Measurements from ENCODE around the gene INSIG2. TPM values are rescaled to one million over a fixed set of nuclear protein-coding genes. Genes with fewer than 3 reads are reported as not detected.

The INSIG2 gene
- total RNA-seq, 8 experiments from 2014 or later = 5.0 to 28.9 (median 15.2) TPM

GRCh38 chr2:118112771-118113334, 24.6 kb downstream of the INSIG2 start:
- Histone ChIP-seq H3K4me3 (no peak overlapping the region), H3K27ac (no peak overlapping the region), H3K4me1 (replicated peaks in 1 of 2) (peaks cover 3 to 5% of the 10 kb centered on the region in 2 donors)
- WGBS, 10 experiments = 54 to 100% (median 90%) methylated on average over 3 to 4 of the region's 4 CpGs; no CpG with 5 or more reads in 1 of the 10 experiments
- ATAC-seq (replicated peaks in 6 of 8) = peak in 2 of 8 experiments; percentile 60 to 93
- in situ Hi-C loops (cut with MboI; ENCODE audit: low pct_unique_long_range_greater_than_20kb in 2 of 9, low sequenced_read_pairs in 9 of 9, unreplicated experiment in 9 of 9) = no loop called here

- in situ Hi-C loops (cut with MboI; ENCODE audit: low pct_unique_long_range_greater_than_20kb in 2 of 9, low sequenced_read_pairs in 9 of 9, unreplicated experiment in 9 of 9) = no loop called here
- no peak for ATAC-seq (replicated peaks in 6 of 8)
- Histone ChIP-seq H3K27ac (no peak overlapping the region), H3K4me1 (replicated peaks in 1 of 2) (peaks cover 3 to 5% of the 10 kb centered on the region in 2 donors), H3K4me3 (no peak overlapping the region)
- 60 to 100% (median 83%) methylated on average over 1 to 2 of the region's 2 CpGs; no CpG with 5 or more reads in 1 of the 10 experiments for WGBS, 10 experiments
These were observed 26.6 kb downstream of the INSIG2 start for GRCh38 chr2:118114863-118115262.

GRCh38 chr2:118115761-118116160, 27.5 kb downstream of the INSIG2 start:
- no peak for ATAC-seq (replicated peaks in 6 of 8)
- 80 to 100% (median 100%) methylated on average over 1 to 4 of the region's 4 CpGs; no CpG with 5 or more reads in 1 of the 10 experiments for whole genome bisulfite sequencing, 10 experiments
- no peak overlapping the region for H3K27ac ChIP-seq
- in situ Hi-C loops (cut with MboI; ENCODE audit: low pct_unique_long_range_greater_than_20kb in 2 of 9, low sequenced_read_pairs in 9 of 9, unreplicated experiment in 9 of 9) = no loop called here
- no peak overlapping the region for H3K4me3 ChIP-seq
- H3K4me1 ChIP-seq (replicated peaks in 1 of 2) = peaks cover 3 to 5% of the 10 kb centered on the region in 2 donors

GRCh38 chr2:118118479-118118878, 30.2 kb downstream of the INSIG2 start:
- whole genome bisulfite sequencing, 10 experiments = 56 to 100% (median 84%) methylated on average over 1 to 4 of the region's 5 CpGs; no CpG with 5 or more reads in 2 of the 10 experiments
- peaks cover 5 to 10% of the 10 kb centered on the region in 2 donors for H3K4me1 ChIP-seq (replicated peaks in 1 of 2)
- no peak overlapping the region for H3K4me3 ChIP-seq
- H3K27ac ChIP-seq = no peak overlapping the region
- ATAC-seq (replicated peaks in 6 of 8) = no peak
- in situ Hi-C loops (cut with MboI; ENCODE audit: low pct_unique_long_range_greater_than_20kb in 2 of 9, low sequenced_read_pairs in 9 of 9, unreplicated experiment in 9 of 9) = no loop called here

- H3K4me1 ChIP-seq (replicated peaks in 1 of 2) = peaks cover 12 to 13% of the 10 kb centered on the region in 2 donors
- H3K27ac ChIP-seq = no peak overlapping the region
- ATAC-seq (replicated peaks in 6 of 8) = peak in 1 of 8 experiments; percentile 59
- WGBS, 10 experiments = 44 to 100% (median 58%) methylated on average over 1 to 4 of the region's 4 CpGs; no CpG with 5 or more reads in 1 of the 10 experiments
- in situ Hi-C loops (cut with MboI; ENCODE audit: low pct_unique_long_range_greater_than_20kb in 2 of 9, low sequenced_read_pairs in 9 of 9, unreplicated experiment in 9 of 9) = no loop called here
- no peak overlapping the region for H3K4me3 ChIP-seq
These were observed 31.0 kb downstream of the INSIG2 start for GRCh38 chr2:118119158-118119727.

- H3K27ac ChIP-seq = no peak overlapping the region
- peaks cover 12 to 13% of the 10 kb centered on the region in 2 donors for H3K4me1 ChIP-seq (replicated peaks in 1 of 2)
- WGBS, 10 experiments = 17 to 100% (median 94%) methylated on average over 2 to 7 of the region's 8 CpGs
- peak in 1 of 8 experiments; percentile 7 for ATAC-seq (replicated peaks in 6 of 8)
- in situ Hi-C loops (cut with MboI; ENCODE audit: low pct_unique_long_range_greater_than_20kb in 2 of 9, low sequenced_read_pairs in 9 of 9, unreplicated experiment in 9 of 9) = no loop called here
- H3K4me3 ChIP-seq = no peak overlapping the region
These were observed 31.6 kb downstream of the INSIG2 start for GRCh38 chr2:118119761-118120400.

GRCh38 chr2:118120401-118120780, 32.1 kb downstream of the INSIG2 start:
- ATAC-seq (replicated peaks in 6 of 8) = no peak
- H3K4me1 ChIP-seq (replicated peaks in 1 of 2) = peaks cover 9 to 10% of the 10 kb centered on the region in 2 donors
- in situ Hi-C loops (cut with MboI; ENCODE audit: low pct_unique_long_range_greater_than_20kb in 2 of 9, low sequenced_read_pairs in 9 of 9, unreplicated experiment in 9 of 9) = no loop called here
- 19 to 100% (median 88%) methylated on average over 1 to 4 of the region's 4 CpGs for WGBS, 10 experiments
- H3K4me3 ChIP-seq = no peak overlapping the region
- no peak overlapping the region for H3K27ac ChIP-seq

GRCh38 chr2:118121101-118121500, 32.8 kb downstream of the INSIG2 start:
- H3K4me3 ChIP-seq = no peak overlapping the region
- in situ Hi-C loops (cut with MboI; ENCODE audit: low pct_unique_long_range_greater_than_20kb in 2 of 9, low sequenced_read_pairs in 9 of 9, unreplicated experiment in 9 of 9) = no loop called here
- ATAC-seq (replicated peaks in 6 of 8) = peak in 1 of 8 experiments; percentile 20

GRCh38 chr2:118121986-118122524, 33.8 kb downstream of the INSIG2 start:
- H3K27ac ChIP-seq = no peak overlapping the region
- WGBS, 10 experiments = 0 to 90% (median 52%) methylated on average over 1 to 2 of the region's 2 CpGs; no CpG with 5 or more reads in 3 of the 10 experiments
- in situ Hi-C loops (cut with MboI; ENCODE audit: low pct_unique_long_range_greater_than_20kb in 2 of 9, low sequenced_read_pairs in 9 of 9, unreplicated experiment in 9 of 9) = no loop called here
- no peak for ATAC-seq (replicated peaks in 6 of 8)
- H3K4me1 ChIP-seq (replicated peaks in 1 of 2) = peaks cover 9 to 10% of the 10 kb centered on the region in 2 donors
- no peak overlapping the region for H3K4me3 ChIP-seq

More at GRCh38 chr2:118121101-118121500, 32.8 kb downstream of the INSIG2 start:
- Histone ChIP-seq H3K4me1 (replicated peaks in 1 of 2) (peaks cover 9 to 10% of the 10 kb centered on the region in 2 donors), H3K27ac (no peak overlapping the region)

GRCh38 chr2:118122594-118123281, 34.5 kb downstream of the INSIG2 start:
- H3K27ac ChIP-seq = no peak overlapping the region
- in situ Hi-C loops (cut with MboI; ENCODE audit: low pct_unique_long_range_greater_than_20kb in 2 of 9, low sequenced_read_pairs in 9 of 9, unreplicated experiment in 9 of 9) = no loop called here
- no peak for ATAC-seq (replicated peaks in 6 of 8)
- H3K4me1 ChIP-seq (replicated peaks in 1 of 2) = peaks cover 9 to 10% of the 10 kb centered on the region in 2 donors
- 29 to 83% (median 74%) methylated on average over 1 to 2 of the region's 2 CpGs; no CpG with 5 or more reads in 2 of the 10 experiments for WGBS, 10 experiments
- no peak overlapping the region for H3K4me3 ChIP-seq

- H3K4me3 ChIP-seq = no peak overlapping the region
- peak; percentile 45 to 97 (median 70) for ATAC-seq (replicated peaks in 6 of 8)
- in situ Hi-C loops (cut with MboI; ENCODE audit: low pct_unique_long_range_greater_than_20kb in 2 of 9, low sequenced_read_pairs in 9 of 9, unreplicated experiment in 9 of 9) = no loop called here
- H3K4me1 ChIP-seq (replicated peaks in 1 of 2) = peaks cover 9 to 10% of the 10 kb centered on the region in 2 donors
- WGBS, 10 experiments = 0 to 100% (median 72%) methylated on average over 1 to 3 of the region's 3 CpGs; no CpG with 5 or more reads in 3 of the 10 experiments
- H3K27ac ChIP-seq = no peak overlapping the region
These were observed 35.4 kb downstream of the INSIG2 start for GRCh38 chr2:118123561-118124232.

GRCh38 chr2:118124288-118124891, 36.1 kb downstream of the INSIG2 start:
- ATAC-seq (replicated peaks in 6 of 8) = peak in 5 of 8 experiments; percentile 5 to 63 (median 47)
- no peak overlapping the region for H3K4me3 ChIP-seq
- H3K27ac ChIP-seq = no peak overlapping the region
- WGBS, 10 experiments = 86 to 100% (median 96%) methylated on average over 1 to 8 of the region's 8 CpGs; no CpG with 5 or more reads in 2 of the 10 experiments
- in situ Hi-C loops (cut with MboI; ENCODE audit: low pct_unique_long_range_greater_than_20kb in 2 of 9, low sequenced_read_pairs in 9 of 9, unreplicated experiment in 9 of 9) = no loop called here
- peaks cover 9 to 10% of the 10 kb centered on the region in 2 donors for H3K4me1 ChIP-seq (replicated peaks in 1 of 2)
